Measurements from ENCODE around the gene FNIP2. TPM values are rescaled to one million over a fixed set of nuclear protein-coding genes. Genes with fewer than 3 reads are reported as not detected.
A peak's percentile ranks its signal among the peaks of the same experiment; 100 is the strongest.

Gene FNIP2
- total and polyA plus RNA-seq, 9 of the 15 experiments (the other 6 are each of a cell fraction or from before 2014, with no cell fraction given) = 1.7 to 15.5 (median 8.3) TPM

DNA sequence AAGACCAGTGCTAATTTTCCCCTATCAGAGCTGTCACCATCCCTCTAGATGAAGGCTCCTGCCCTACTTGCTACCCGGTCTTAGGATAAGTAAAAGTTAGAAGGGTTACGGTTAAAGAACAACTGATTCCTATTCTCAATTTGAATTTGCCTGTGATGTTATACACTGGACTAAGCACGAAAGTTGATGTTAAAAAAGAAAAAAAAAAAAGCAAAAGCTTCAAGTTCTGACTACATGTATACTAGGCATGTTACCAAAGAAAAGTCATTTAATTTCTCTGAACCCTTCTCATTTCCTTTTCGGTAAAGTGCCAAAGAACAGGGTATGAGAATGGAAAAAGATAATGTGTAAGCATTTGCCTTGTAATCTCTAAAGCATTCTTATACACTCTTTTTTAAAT is 44.2 kb upstream of the FNIP2 start:
- no peak for DNase-seq (ENCODE audit: extremely low read depth in 1 of 4, low spot score in 3 of 4)
- no peaks in the 10 kb centered on the region for H3K27me3 ChIP-seq (ENCODE audit: control insufficient read depth in 2 of 2, insufficient read depth in 2 of 2, low read length in 2 of 2)
- H3K9me1 ChIP-seq (ENCODE audit: control insufficient read depth, insufficient read depth, low read length) = no peaks in the 10 kb centered on the region
- peaks cover 32% of the 10 kb centered on the region for H3K79me2 ChIP-seq (ENCODE audit: control insufficient read depth, insufficient read depth, low read length)
- no peak for ATAC-seq
- CTCF ChIA-PET (ENCODE audit: low intra/inter-chr PET ratio) = no interaction called here
- intact Hi-C loops (cut with micrococcal nuclease) = no loop called here
- in situ Hi-C loops (cut with MboI) = loop anchor here (5.0 to 25.0 kb wide), 3 partner anchors 123 to 713 kb away; no protein-coding TSS in a partner anchor
- peaks cover 0 to 5% of the 10 kb centered on the region in 2 experiments; a peak in 2 of 5 replicates for H3K4me1 ChIP-seq (replicated peaks in 1 of 2; ENCODE audit: control insufficient read depth in 2 of 2, insufficient read depth in 2 of 2, low read length in 2 of 2)
- H3K4me3 ChIP-seq = no peak overlapping the region
- 79% methylated on average over 4 of the region's 4 CpGs for WGBS (ENCODE audit: insufficient coverage, low coverage, missing lambda C conversion rate)
- TF ChIP-seq TAF1 (IDR thresholded peaks at IDR 0.05; ENCODE audit: control insufficient read depth, extremely low read depth, insufficient read depth, low read length, severe bottlenecking) (no peak), HSF4 (CRISPR knock-in tag; IDR thresholded peaks at IDR 0.05; ENCODE audit: borderline replicate concordance) (no peak), MCM2 (IDR thresholded peaks at IDR 0.05; ENCODE audit: low read depth) (no peak)
- no peaks in the 10 kb centered on the region for H4K20me1 ChIP-seq (replicated peaks; ENCODE audit: control insufficient read depth, insufficient read depth, low read length)
- FAIRE-seq = peak; percentile 40
- peaks cover 21% of the 10 kb centered on the region for H3K36me3 ChIP-seq (ENCODE audit: control insufficient read depth, insufficient read depth, low read length)
- 0 out of 4 replicates have a peak overlapping the region, but pooled peaks of 1 of the 2 experiments have one; percentile 89 for H3K9ac ChIP-seq (ENCODE audit: insufficient read depth in 1 of 2, low read depth in 2 of 2, low read length in 2 of 2)
- H3K27ac ChIP-seq (ENCODE audit: extremely low read depth, low read depth, low read length) = no peak overlapping the region
- H3K4me2 ChIP-seq (ENCODE audit: insufficient read depth, low read length) = no peak overlapping the region
- POLR2A ChIA-PET = interaction anchor here (0.8 to 1.2 kb wide), 2 partner anchors 9 to 92 kb away, joined by 3 read pairs; no protein-coding TSS in a partner anchor
- BruUV-seq (replicated peaks) = no TSS peak
- 0 out of 2 replicates have a peak, but pooled peaks cover 2% of the 10 kb centered on the region for H3K9me3 ChIP-seq (replicated peaks; ENCODE audit: control insufficient read depth, insufficient read depth, low read depth, low read length)
- H2AFZ ChIP-seq (ENCODE audit: low read depth, low read length) = peak overlapping the region; percentile 96

DNA sequence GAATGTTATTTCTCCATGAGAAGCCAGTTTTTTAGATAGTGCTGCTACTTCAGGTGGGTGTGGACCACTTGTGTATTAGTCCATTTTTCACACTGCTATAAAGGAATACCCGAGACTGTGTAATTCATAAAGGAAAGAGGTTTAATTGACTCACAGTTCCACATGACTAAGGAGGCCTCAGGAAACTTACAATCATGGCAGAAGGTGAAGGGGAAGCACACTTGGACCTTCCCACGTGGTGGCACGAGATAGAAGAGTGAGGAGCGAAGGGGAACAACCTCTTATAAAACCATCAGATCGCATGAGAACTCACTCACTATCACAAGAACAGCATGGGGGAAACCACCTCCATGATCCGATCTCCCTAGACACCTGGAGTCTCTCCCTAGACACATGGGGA is 42.2 kb upstream of the FNIP2 start:
- no peaks in the 10 kb centered on the region for H3K27me3 ChIP-seq (ENCODE audit: control insufficient read depth in 2 of 2, insufficient read depth in 2 of 2, low read length in 2 of 2)
- H3K27ac ChIP-seq (ENCODE audit: extremely low read depth, low read depth, low read length) = no peak overlapping the region
- ChIA-PET POLR2A (no interaction called here), CTCF (ENCODE audit: low intra/inter-chr PET ratio) (no interaction called here)
- H3K9ac ChIP-seq (ENCODE audit: insufficient read depth in 1 of 2, low read depth in 2 of 2, low read length in 2 of 2) = no peak overlapping the region
- DNase-seq (ENCODE audit: extremely low read depth in 1 of 4, low spot score in 3 of 4) (peak in 1 of 4 experiments; percentile 12), FAIRE-seq (no peak), ATAC-seq (no peak)
- H3K79me2 ChIP-seq (ENCODE audit: control insufficient read depth, insufficient read depth, low read length) = peaks cover 18% of the 10 kb centered on the region
- H4K20me1 ChIP-seq (replicated peaks; ENCODE audit: control insufficient read depth, insufficient read depth, low read length) = no peaks in the 10 kb centered on the region
- peak overlapping the region; percentile 67 for H2AFZ ChIP-seq (ENCODE audit: low read depth, low read length)
- no TSS peak for BruUV-seq (replicated peaks)
- in situ Hi-C loops (cut with MboI) = loop anchor here (5.0 to 25.0 kb wide), 3 partner anchors 121 to 711 kb away; no protein-coding TSS in a partner anchor
- intact Hi-C loops (cut with micrococcal nuclease) = no loop called here
- peaks cover 0 to 5% of the 10 kb centered on the region in 2 experiments; a peak in 2 of 5 replicates for H3K4me1 ChIP-seq (replicated peaks in 1 of 2; ENCODE audit: control insufficient read depth in 2 of 2, insufficient read depth in 2 of 2, low read length in 2 of 2)
- H3K36me3 ChIP-seq (ENCODE audit: control insufficient read depth, insufficient read depth, low read length) = peaks cover 3% of the 10 kb centered on the region; the same call in 1 of the 3 replicates
- no peak overlapping the region for H3K4me3 ChIP-seq
- WGBS (ENCODE audit: insufficient coverage, low coverage, missing lambda C conversion rate) = 31% methylated on average over 6 of the region's 6 CpGs
- H3K4me2 ChIP-seq (ENCODE audit: insufficient read depth, low read length) = 0 out of 2 replicates have a peak overlapping the region, but pooled peaks have one; percentile 19
- H3K9me1 ChIP-seq (ENCODE audit: control insufficient read depth, insufficient read depth, low read length) = no peaks in the 10 kb centered on the region
- 0 out of 2 replicates have a peak, but pooled peaks cover 2% of the 10 kb centered on the region for H3K9me3 ChIP-seq (replicated peaks; ENCODE audit: control insufficient read depth, insufficient read depth, low read depth, low read length)

Data from K562 (cell line).